ENCODE results near the gene STARD10.
"Not testable (repeated sequence)": the region's sequence is repeated elsewhere in the genome, so short reads cannot be mapped to it uniquely, and the experiment has no call there.

STARD10 gene

DNA sequence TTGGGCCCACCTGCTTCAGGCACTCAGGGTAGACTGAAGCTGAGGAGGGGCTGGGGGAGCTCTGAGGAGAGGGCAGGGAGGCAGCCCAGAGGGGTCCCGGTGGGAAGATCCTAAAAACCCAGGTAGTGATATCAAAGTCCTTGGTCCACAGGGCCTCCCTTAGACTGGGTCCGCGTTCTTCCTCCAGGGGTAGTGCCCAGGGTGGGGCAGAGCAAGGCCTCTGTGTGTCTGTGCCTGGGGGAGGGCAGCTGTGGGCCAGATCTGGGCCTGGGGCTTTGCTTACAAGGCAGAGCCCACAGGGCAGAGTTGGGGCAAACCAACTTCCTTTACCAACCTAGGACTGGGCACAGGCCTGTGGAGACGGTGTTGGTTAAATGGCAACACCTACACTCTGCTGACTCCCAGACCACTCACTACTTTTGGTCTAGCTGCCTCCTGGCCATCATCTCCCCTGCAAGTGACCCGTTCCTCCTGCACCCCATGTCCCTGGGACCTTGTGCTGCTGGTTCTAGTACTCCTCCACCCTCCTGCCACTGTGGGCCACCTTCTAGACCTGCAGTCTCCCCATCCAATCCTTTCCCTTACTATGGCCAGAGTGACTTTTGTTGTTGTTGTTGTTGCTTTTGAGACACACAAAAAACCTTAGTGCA lies 36.2 kb upstream of the STARD10 start:
- no peak overlapping the region for H3K4me3 ChIP-seq (ENCODE audit: control insufficient read depth, low read depth, low read length)
- no peak for DNase-seq (ENCODE audit: low read depth)
- TF ChIP-seq, protein P1, sequence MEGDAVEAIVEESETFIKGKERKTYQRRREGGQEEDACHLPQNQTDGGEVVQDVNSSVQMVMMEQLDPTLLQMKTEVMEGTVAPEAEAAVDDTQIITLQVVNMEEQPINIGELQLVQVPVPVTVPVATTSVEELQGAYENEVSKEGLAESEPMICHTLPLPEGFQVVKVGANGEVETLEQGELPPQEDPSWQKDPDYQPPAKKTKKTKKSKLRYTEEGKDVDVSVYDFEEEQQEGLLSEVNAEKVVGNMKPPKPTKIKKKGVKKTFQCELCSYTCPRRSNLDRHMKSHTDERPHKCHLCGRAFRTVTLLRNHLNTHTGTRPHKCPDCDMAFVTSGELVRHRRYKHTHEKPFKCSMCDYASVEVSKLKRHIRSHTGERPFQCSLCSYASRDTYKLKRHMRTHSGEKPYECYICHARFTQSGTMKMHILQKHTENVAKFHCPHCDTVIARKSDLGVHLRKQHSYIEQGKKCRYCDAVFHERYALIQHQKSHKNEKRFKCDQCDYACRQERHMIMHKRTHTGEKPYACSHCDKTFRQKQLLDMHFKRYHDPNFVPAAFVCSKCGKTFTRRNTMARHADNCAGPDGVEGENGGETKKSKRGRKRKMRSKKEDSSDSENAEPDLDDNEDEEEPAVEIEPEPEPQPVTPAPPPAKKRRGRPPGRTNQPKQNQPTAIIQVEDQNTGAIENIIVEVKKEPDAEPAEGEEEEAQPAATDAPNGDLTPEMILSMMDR (IDR thresholded peaks at IDR 0.05; ENCODE audit: control insufficient read depth, insufficient read depth, low read depth, low read length, missing control alignments), result no peak

DNA sequence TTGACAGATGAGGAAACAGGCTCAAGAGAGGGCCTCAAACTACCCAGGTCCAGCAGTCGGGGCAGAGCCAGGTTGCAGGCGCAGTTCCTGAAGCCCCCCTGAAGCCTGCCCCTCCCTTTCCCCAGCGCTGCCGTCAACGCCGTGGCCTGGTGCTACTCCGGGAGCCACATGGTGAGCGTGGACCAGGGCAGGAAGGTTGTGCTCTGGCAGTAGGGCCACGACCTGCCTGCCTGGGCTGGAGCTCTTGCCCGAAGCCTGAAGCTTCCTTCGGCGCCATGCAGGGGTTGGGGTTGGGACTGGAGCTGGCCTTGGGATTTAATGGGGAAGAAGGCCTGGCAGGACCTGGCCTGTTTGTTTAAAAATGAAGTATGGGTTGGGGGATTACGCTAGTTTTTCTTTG lies 35.3 kb upstream of the STARD10 start:
- DNase-seq (ENCODE audit: low read depth), result no peak
- TF ChIP-seq, protein P1 (IDR thresholded peaks at IDR 0.05; ENCODE audit: control insufficient read depth, insufficient read depth, low read depth, low read length, missing control alignments), result no peak
- H3K4me3 ChIP-seq (ENCODE audit: control insufficient read depth, low read depth, low read length), result no peak overlapping the region

DNA sequence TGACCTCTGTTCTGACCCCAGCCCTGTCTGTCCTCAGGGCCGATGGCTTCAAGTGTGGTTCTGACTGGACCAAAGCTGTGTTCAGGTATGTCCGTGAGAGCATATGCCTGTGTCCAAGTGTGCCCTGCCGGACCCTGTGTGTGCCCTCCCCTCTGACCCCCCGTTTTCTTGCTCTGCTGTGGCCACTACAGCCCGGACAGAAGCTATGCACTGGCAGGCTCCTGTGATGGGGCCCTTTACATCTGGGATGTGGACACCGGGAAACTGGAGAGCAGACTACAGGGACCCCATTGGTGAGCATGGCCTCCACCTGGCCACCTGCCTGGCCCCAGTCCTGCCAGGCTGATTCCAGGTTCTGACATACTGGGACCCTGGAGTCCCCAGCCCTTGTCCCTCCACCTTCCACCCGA lies 34.9 kb upstream of the STARD10 start:
- TF ChIP-seq, protein P1 (IDR thresholded peaks at IDR 0.05; ENCODE audit: control insufficient read depth, insufficient read depth, low read depth, low read length, missing control alignments), result no peak
- DNase-seq (ENCODE audit: low read depth), result no peak
- no peak overlapping the region for H3K4me3 ChIP-seq (ENCODE audit: control insufficient read depth, low read depth, low read length)

DNA sequence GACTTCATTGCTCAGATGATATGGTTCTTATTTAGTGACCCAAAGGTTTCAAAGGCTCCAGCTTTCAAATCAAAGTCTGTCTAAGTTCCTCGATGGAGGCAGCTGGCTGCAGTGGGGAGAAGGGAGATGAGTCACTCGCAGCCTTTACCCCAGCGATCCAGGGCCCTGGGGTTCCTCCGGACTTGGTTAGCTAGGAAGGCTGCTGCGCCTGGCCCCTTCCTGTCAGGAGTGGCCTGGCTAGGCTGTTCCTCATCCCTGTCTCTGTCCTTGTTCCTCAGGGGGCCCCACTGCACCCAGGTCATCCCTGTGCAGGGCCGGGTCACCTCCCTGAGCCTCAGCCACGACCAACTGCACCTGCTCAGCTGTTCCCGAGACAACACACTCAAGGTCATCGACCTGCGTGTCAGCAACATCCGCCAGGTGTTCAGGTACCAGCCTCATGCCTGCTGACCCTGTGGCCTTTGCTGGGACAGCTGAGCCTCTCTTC lies 34.3 kb upstream of the STARD10 start:
- TF ChIP-seq, protein P1 (IDR thresholded peaks at IDR 0.05; ENCODE audit: control insufficient read depth, insufficient read depth, low read depth, low read length, missing control alignments), result no peak
- no peak for DNase-seq (ENCODE audit: low read depth)

DNA sequence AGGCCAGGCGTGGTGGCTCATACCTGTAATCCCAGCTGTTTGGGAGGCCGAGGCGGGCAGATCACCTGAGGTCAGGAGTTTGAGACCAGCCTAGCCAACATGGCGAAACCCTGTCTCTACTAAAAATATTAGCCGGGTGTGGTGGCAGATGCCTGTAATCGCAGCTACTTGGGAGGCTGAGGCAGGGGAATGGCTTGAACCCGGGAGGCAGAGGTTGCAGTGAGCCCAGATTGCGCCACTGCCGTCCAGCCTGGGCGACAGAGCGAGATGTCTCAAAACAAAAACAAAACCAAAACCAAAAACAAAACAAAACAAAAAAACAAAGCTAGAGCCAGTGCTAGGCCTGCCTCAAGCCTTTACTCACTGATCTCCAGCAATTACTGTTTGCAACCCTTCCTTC lies 33.8 kb upstream of the STARD10 start:
- H3K4me3 ChIP-seq (ENCODE audit: control insufficient read depth, low read depth, low read length); DNase-seq (ENCODE audit: low read depth): not testable (repeated sequence)

More for the DNA sequence above, 34.3 kb upstream of the STARD10 start:
- no peak overlapping the region for H3K4me3 ChIP-seq (ENCODE audit: control insufficient read depth, low read depth, low read length)

DNA sequence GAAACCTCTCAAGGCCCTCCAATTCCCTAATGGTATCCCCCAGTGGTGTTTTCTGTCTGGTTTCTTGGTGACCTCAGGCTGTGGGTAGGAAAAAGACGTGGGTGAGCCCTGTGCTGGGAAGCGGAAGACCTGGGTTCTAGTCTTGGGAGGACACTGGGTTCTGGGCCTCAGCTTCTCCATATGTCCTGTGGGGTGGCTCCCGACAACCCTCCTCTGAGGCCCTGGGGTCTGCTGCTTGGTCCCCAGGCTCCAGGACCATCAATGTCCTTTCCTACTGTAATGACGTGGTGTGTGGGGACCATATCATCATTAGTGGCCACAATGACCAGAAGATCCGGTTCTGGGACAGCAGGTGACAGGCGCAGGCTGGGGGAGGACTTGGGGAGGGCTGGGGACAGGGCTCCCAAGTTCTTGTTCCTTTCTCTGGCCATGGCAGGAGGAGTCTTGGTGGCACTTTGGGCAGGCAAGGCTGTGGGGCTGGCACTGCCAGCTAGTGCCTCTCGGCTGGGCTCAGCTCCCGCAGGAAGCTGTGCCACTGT lies 33.2 kb upstream of the STARD10 start:
- DNase-seq (ENCODE audit: low read depth), result no peak
- TF ChIP-seq, protein P1 (IDR thresholded peaks at IDR 0.05; ENCODE audit: control insufficient read depth, insufficient read depth, low read depth, low read length, missing control alignments), result no peak
- no peak overlapping the region for H3K4me3 ChIP-seq (ENCODE audit: control insufficient read depth, low read depth, low read length)

DNA sequence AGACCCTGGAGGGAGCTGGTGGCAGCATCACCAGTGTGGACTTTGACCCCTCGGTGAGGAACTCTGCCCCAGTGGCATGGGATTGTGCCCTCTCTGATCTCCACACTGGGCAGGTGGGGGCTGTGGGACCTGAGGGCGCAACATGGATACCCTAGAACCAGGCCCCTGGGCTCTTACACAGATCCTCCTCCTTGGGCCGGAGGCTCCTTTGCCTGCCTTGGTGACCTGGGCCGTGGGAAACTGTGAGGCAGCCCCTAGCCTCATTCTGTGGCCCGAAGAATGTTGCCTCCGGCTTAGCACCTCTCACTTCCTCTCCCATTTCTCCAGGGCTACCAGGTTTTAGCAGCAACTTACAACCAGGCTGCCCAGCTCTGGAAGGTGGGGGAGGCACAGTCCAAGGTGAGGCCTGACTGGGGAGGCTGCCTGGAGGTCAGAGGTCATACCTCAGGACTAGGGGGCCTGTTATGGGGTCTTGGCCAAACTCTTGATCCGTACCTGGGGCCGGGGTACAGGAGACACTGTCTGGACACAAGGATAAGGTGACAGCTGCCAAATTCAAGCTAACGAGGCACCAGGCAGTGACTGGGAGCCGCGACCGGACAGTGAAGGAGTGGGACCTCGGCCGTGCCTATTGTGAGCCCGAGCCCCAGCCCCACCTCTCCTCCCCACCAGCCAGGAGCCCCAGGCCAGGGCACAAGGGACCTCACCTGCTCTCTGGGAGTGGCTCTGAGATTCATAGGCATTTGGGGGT lies 32.5 kb upstream of the STARD10 start:
- no peak for DNase-seq (ENCODE audit: low read depth)
- TF ChIP-seq, protein P1 (IDR thresholded peaks at IDR 0.05; ENCODE audit: control insufficient read depth, insufficient read depth, low read depth, low read length, missing control alignments), result no peak
- no peak overlapping the region for H3K4me3 ChIP-seq (ENCODE audit: control insufficient read depth, low read depth, low read length)
